Measurements from ENCODE around the gene CD33.

DNA sequence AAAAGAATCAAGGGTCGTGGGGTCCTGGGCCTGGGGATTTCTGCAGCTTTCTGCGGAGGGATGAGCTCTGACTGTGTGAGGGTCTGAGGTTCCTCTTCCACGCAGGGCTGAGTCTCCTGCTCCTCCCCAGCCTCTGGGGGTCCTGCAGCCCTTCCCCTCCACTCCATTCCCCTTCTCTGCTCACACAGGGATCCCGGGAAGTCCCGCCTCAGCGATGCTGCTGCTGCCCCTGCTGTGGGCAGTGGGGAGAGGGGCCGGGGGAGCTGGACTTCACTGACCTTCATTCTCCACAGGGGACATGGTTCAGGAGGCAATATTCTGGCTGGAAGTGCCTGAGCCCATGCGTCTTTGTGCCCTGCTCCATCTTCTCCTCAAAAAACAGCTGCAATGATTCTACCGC, 26.2 kb upstream of the CD33 start:
- TF ChIP-seq, protein P1, sequence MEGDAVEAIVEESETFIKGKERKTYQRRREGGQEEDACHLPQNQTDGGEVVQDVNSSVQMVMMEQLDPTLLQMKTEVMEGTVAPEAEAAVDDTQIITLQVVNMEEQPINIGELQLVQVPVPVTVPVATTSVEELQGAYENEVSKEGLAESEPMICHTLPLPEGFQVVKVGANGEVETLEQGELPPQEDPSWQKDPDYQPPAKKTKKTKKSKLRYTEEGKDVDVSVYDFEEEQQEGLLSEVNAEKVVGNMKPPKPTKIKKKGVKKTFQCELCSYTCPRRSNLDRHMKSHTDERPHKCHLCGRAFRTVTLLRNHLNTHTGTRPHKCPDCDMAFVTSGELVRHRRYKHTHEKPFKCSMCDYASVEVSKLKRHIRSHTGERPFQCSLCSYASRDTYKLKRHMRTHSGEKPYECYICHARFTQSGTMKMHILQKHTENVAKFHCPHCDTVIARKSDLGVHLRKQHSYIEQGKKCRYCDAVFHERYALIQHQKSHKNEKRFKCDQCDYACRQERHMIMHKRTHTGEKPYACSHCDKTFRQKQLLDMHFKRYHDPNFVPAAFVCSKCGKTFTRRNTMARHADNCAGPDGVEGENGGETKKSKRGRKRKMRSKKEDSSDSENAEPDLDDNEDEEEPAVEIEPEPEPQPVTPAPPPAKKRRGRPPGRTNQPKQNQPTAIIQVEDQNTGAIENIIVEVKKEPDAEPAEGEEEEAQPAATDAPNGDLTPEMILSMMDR (IDR thresholded peaks at IDR 0.05; ENCODE audit: borderline replicate concordance, extremely low read depth, low read length, poor library complexity, severe bottlenecking): no peak
- TF ChIP-seq EZH2 (IDR thresholded peaks at IDR 0.05; ENCODE audit: borderline replicate concordance, low read depth, low read length, severe bottlenecking): no peak
